Activated T-cell treated with anti-CD3 and anti-CD28 coated beads for 4 hours (primary cell): Measurements from ENCODE around the gene FNDC10.

Source experiments
- DNase-seq: peaks from one replicate; pipeline ENCODE4 v3.0.0-alpha.2; 2020

Gene FNDC10

GRCh38 chr1:1627829-1628753, 28.2 kb upstream of the FNDC10 start:
- DNase-seq: no peak

- DNase-seq: no peak
Observed at GRCh38 chr1:1627261-1627828, 27.4 kb upstream of the FNDC10 start.

GRCh38 chr1:1626207-1627141, 26.5 kb upstream of the FNDC10 start:
- DNase-seq: no peak

GRCh38 chr1:1625824-1626206, 25.9 kb upstream of the FNDC10 start:
- no peak for DNase-seq

- DNase-seq: no peak
Observed at GRCh38 chr1:1625404-1625775, 25.5 kb upstream of the FNDC10 start.

GRCh38 chr1:1624443-1625403, 24.8 kb upstream of the FNDC10 start:
- DNase-seq: no peak

- no peak for DNase-seq
Observed at GRCh38 chr1:1623631-1624442, 23.9 kb upstream of the FNDC10 start.

GRCh38 chr1:1623181-1623630, 23.3 kb upstream of the FNDC10 start:
- no peak for DNase-seq

GRCh38 chr1:1622788-1623094, 22.8 kb upstream of the FNDC10 start:
- DNase-seq: no peak

GRCh38 chr1:1622010-1622787, 22.3 kb upstream of the FNDC10 start:
- no peak for DNase-seq

GRCh38 chr1:1621173-1622009, 21.5 kb upstream of the FNDC10 start:
- no peak for DNase-seq

- no peak for DNase-seq
Observed at GRCh38 chr1:1620433-1621139, 20.7 kb upstream of the FNDC10 start.

GRCh38 chr1:1619917-1620361, 20.0 kb upstream of the FNDC10 start:
- DNase-seq: no peak

- DNase-seq: no peak
Observed at GRCh38 chr1:1618396-1619068, 18.6 kb upstream of the FNDC10 start.

- no peak for DNase-seq
Observed at GRCh38 chr1:1617925-1618324, 18.0 kb upstream of the FNDC10 start.

- no peak for DNase-seq
Observed at GRCh38 chr1:1617516-1617915, 17.6 kb upstream of the FNDC10 start.

- no peak for DNase-seq
Observed at GRCh38 chr1:1616838-1617237, 16.9 kb upstream of the FNDC10 start.
